ENCODE results near the gene DLX5.
A peak's percentile ranks its signal among the peaks of the same experiment; 100 is the strongest.
"Not testable (repeated sequence)": the region's sequence is repeated elsewhere in the genome, so short reads cannot be mapped to it uniquely, and the experiment has no call there.

The DLX5 gene

GRCh38 chr7:97024209-97025129, at the start of gene DLX5:
TSS of gene DLX5 (minus strand) at chr7:97024831. CDS start at chr7:97024623, 208 bp downstream.
- no peak for DNase-seq

DNA sequence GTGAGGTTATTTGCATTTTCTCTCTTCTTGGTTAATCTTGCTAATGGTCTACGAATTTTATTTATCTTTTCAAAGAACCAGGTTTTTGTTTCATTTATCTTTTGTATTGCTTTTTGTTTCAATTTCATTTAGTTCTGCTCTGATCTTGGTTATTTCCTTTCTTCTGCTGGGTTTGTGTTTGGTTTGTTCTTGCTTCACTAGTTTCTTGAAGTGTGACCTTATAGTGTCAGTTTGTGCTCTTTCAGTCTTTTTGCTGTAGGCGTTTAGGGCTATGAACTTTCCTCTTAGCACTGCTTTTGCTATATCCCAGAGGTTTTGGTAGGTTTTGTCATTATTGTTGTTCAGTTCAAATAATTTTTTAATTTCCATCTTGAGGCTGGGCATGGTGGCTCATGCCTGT, 47.4 kb upstream of the DLX5 start:
- not testable (repeated sequence) for DNase-seq

DNA sequence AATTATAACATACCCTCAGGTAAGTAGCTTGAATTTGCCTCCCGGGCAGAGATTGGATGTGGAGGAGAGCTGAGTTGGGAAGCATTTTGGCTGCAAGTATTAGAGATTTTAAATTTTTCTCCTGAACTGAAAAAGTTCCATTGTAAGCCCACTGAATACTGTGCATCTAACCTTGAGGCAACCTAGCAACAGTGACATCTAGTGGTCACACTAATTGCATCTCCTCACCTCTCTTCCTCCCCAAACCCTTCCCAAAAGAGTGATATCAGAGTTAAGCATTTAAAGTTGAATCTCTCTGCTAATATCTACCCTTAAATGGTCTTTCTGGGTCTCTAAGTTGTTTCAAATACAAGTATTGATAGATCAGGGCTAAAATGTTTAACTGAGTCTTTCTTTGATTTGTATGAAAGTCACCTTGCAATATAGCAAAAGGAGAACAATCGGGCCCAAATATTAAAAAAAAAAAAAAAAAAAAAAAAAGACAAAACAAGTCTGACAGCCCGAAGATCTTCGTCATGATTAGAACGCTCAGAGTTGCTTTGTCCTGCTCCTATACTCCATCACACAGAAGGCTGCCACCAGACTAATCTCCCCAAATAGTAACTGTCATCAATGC, 40.4 kb upstream of the DLX5 start:
- peak; percentile 78 for DNase-seq

DNA sequence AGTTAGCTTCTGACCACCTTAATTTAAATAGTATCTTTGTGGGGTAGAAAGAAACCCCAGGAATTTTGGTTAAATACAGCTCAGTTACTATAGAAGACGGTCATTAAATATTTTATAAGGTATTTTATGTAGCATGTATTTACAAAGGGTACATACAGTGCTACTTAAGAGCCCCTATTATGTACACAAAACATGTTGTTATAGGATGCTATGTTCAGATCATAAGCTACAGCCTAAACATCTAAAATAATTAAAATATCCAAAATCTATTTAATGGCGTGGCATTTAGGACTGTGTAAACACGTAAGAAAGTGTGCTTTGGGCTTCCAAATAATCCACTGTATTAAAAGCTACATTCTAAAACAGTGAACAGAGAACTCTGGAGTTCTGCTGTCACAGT, 39.4 kb upstream of the DLX5 start:
- no peak for DNase-seq

DNA sequence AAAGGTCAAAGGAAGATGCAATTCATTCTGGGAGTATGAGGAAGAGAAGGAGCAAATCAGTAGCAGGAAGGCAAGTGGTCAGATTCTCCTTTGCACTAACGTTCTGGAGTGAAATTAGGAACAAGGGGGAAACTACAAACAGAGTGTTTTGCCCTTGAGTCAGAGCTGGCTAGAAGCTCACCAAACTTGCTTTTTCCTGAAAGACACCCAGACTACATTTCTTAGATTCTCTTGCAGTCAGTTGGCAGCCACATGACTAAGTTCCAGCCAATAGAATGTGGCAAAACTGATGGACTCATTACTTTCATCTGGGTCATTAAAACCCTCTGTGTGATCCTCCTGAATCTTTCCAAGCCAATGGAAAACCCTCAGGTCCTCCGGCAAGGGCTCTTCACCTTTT, 18.6 kb upstream of the DLX5 start:
- no peak for DNase-seq

GRCh38 chr7:97039374-97040065, 14.9 kb upstream of the DLX5 start:
- DNase-seq, result no peak

- DNase-seq, result not testable (repeated sequence)
Measured at GRCh38 chr7:97034213-97034852, 9.7 kb upstream of the DLX5 start.

- DNase-seq, result peak; percentile 86
Measured at GRCh38 chr7:97027427-97028234, 3.0 kb upstream of the DLX5 start.

GRCh38 chr7:97026715-97027426, 2.2 kb upstream of the DLX5 start:
- no peak for DNase-seq

GRCh38 chr7:97025983-97026714, 1.5 kb upstream of the DLX5 start:
- no peak for DNase-seq

GRCh38 chr7:97025130-97025499, 484 bp upstream of the DLX5 start:
- DNase-seq, result no peak

GRCh38 chr7:97022491-97023306, 1.9 kb downstream of the DLX5 start:
- DNase-seq, result peak; percentile 29

DNA sequence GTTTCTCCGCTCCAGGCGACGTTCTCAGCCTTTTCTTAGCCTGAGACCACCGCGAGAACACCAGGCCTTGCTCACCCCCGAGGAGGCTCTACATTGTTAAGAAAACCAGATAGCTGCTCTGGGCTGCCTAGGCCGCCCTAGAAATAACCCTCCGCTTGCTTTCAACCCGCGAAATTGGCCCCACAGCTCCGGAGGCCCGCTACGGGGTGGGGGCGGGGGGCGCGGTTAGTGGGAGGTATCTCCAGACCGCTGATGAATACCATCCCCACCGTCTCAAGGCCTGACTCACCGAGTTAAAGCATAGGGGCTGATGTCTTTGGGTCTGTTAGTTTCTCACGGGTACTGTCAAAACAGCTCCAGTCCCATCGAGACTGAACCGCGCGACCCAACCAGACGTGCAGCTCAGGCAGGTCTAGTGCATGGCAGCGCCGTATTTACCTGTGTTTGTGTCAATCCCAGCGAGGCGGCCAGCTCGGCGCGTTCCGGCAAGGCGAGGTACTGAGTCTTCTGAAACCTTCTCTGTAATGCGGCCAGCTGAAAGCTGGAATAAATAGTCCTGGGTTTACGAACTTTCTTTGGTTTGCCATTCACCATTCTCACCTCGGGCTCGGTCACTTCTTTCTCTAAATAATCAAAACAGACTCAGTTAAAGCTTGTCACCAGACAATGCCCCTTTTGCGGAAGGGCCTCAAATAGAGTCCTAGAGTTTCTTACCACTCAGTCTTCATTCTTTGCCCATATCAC, 2.7 kb downstream of the DLX5 start:
- DNase-seq, result no peak

GRCh38 chr7:97020996-97021746, 3.5 kb downstream of the DLX5 start:
- no peak for DNase-seq

GRCh38 chr7:97020601-97020995, 4.0 kb downstream of the DLX5 start:
- DNase-seq, result no peak

GRCh38 chr7:97019710-97020225, 4.9 kb downstream of the DLX5 start:
- no peak for DNase-seq

DNA sequence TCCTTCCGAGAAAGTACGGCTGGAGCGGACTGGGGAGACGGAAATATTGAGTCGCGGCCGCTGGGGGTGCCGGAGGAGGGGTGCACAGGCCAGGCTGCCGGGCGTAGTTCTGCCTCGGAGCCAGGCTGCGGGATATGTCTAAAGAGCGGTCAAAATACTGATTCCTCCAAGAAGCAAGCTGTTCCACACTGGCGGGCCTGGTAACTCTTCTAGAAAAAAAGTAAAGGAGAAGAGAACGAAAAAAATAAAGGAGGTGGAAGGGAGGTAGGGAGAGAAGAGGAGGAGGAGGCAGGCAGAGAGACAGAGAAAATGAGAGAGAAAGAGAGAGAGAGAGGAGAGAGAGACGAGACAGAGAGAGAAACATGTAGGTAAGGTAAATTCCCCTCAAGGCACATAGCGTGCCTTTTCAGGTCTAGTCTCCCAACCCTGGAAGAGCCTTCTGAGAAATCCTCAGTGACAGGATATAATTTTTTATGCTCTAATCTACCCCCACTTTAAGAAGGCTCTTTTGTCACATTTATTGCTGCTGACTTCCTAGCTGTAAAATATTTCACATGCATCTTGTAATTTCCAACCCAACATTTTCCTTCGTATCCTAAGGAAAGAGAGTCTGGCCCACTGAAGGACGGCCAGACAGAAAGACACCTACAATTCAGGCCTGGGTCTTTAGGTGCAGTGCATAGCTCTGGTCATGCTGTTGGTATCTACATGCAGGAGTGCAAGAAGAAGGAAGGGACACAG, 5.7 kb downstream of the DLX5 start:
- no peak for DNase-seq

Measured in hematopoietic multipotent progenitor cell treated with erythropoietin and hydrocortisone succinate and interleukin-3 and kit ligand, for 6 days (in vitro differentiated cells).